Trophoblast cell (in vitro differentiated cells and primary cell): ENCODE results near the gene TBL1X.
"Not testable (repeated sequence)": the region's sequence is repeated elsewhere in the genome, so short reads cannot be mapped to it uniquely, and the experiment has no call there.

Experiments
- DNase-seq, 2 donors: peaks; one replicate each; pipeline ENCODE4 v3.0.0-alpha.2; 2016
- H2AFZ ChIP-seq: 2 replicates; pipeline ENCODE4 v1.6.1; 2013; ENCODE audit warnings: low read length, moderate library complexity, mild to moderate bottlenecking; ENCODE audit not compliant: insufficient read depth, poor library complexity
- H2AK5ac ChIP-seq: 2 replicates; pipeline ENCODE4 v1.6.1; 2013; ENCODE audit warnings: mild to moderate bottlenecking, low read length
- H2BK120ac ChIP-seq: 2 replicates; pipeline ENCODE4 v1.6.1; 2013; ENCODE audit warnings: low read length, mild to moderate bottlenecking, moderate library complexity; ENCODE audit not compliant: insufficient read depth, poor library complexity
- H2BK12ac ChIP-seq: 2 replicates; pipeline ENCODE4 v1.6.1; 2013; ENCODE audit warnings: mild to moderate bottlenecking, low read length, moderate library complexity
- H2BK5ac ChIP-seq: 2 replicates; pipeline ENCODE4 v1.6.1; 2013; ENCODE audit warnings: low read length, low read depth, moderate library complexity, mild to moderate bottlenecking; ENCODE audit not compliant: poor library complexity
- H3K14ac ChIP-seq: 2 replicates; pipeline ENCODE4 v1.6.1; 2013; ENCODE audit warnings: mild to moderate bottlenecking, low read length
- H3K18ac ChIP-seq: 2 replicates; pipeline ENCODE4 v1.6.1; 2013; ENCODE audit warnings: mild to moderate bottlenecking, low read length
- H3K23ac ChIP-seq: 2 replicates; pipeline ENCODE4 v1.6.1; 2013; ENCODE audit warnings: low read length
- H3K27ac ChIP-seq: 2 replicates; pipeline ENCODE4 v1.5.1; 2013; ENCODE audit warnings: low read depth, mild to moderate bottlenecking, inconsistent platforms, low read length, moderate library complexity
- H3K27me3 ChIP-seq: 2 replicates; pipeline ENCODE4 v1.6.1; 2013; ENCODE audit warnings: inconsistent platforms, mild to moderate bottlenecking, low read length, moderate library complexity; ENCODE audit not compliant: insufficient read depth
- H3K36me3 ChIP-seq, 2 experiments: 1 replicate in 1 of 2; 2 replicates in 1 of 2; pipeline ENCODE4 v1.6.1; 2013; ENCODE audit warnings: low read length in 2 of 2, mild to moderate bottlenecking in 2 of 2, moderate library complexity in 1 of 2; ENCODE audit not compliant: insufficient read depth in 2 of 2, control insufficient read depth in 1 of 2
- H3K4ac ChIP-seq: 2 replicates; pipeline ENCODE4 v1.6.1; 2013; ENCODE audit warnings: low read depth, mild to moderate bottlenecking, low read length, moderate library complexity
- H3K4me1 ChIP-seq, 2 experiments: 1 replicate in 1 of 2; 2 replicates in 1 of 2; pipeline ENCODE4 v1.6.1; 2013; ENCODE audit warnings: low read length in 2 of 2, mild to moderate bottlenecking in 2 of 2, moderate library complexity in 1 of 2; ENCODE audit not compliant: insufficient read depth in 2 of 2, control insufficient read depth in 1 of 2
- H3K4me2 ChIP-seq: 2 replicates; pipeline ENCODE4 v1.6.1; 2013; ENCODE audit warnings: inconsistent platforms, mild to moderate bottlenecking, low read length, moderate library complexity
- H3K4me3 ChIP-seq: 2 replicates; pipeline ENCODE4 v1.5.1; 2013; ENCODE audit warnings: mild to moderate bottlenecking, low read depth, low read length, inconsistent platforms
- H3K79me1 ChIP-seq: one replicate; pipeline ENCODE4 v1.6.1; 2013; ENCODE audit warnings: low read length
- H3K79me2 ChIP-seq: 2 replicates; pipeline ENCODE4 v1.6.1; 2013; ENCODE audit warnings: low read length, mild to moderate bottlenecking; ENCODE audit not compliant: control insufficient read depth, insufficient read depth, poor library complexity
- H3K9ac ChIP-seq: 2 replicates; pipeline ENCODE4 v1.6.1; 2013; ENCODE audit warnings: mild to moderate bottlenecking, low read length
- H3K9me3 ChIP-seq: 2 replicates; pipeline ENCODE4 v1.6.1; 2013; ENCODE audit warnings: low read depth, mild to moderate bottlenecking, control low read depth, inconsistent platforms, low read length; ENCODE audit not compliant: insufficient read depth
- H4K12ac ChIP-seq: 2 replicates; pipeline ENCODE4 v1.6.1; 2013; ENCODE audit warnings: low read depth, mild to moderate bottlenecking, low read length, moderate library complexity
- H4K8ac ChIP-seq: 2 replicates; pipeline ENCODE4 v1.6.1; 2013; ENCODE audit warnings: low read depth, mild to moderate bottlenecking, low read length, moderate library complexity
- H4K91ac ChIP-seq: one replicate; pipeline ENCODE4 v1.6.1; 2013; ENCODE audit warnings: low read depth, mild to moderate bottlenecking, low read length, moderate library complexity
- WGBS: extraction: QIAGEN DNeasy Blood & Tissue Kit; methylation state at CpG from one replicate; pipeline ENCODE4 v1.1.7; 2013; ENCODE audit warnings: missing lambda C conversion rate; ENCODE audit not compliant: insufficient read length, insufficient coverage; ENCODE audit errors: extremely low coverage; 5-methylcytosine and 5-hydroxymethylcytosine counted together

The TBL1X gene

DNA sequence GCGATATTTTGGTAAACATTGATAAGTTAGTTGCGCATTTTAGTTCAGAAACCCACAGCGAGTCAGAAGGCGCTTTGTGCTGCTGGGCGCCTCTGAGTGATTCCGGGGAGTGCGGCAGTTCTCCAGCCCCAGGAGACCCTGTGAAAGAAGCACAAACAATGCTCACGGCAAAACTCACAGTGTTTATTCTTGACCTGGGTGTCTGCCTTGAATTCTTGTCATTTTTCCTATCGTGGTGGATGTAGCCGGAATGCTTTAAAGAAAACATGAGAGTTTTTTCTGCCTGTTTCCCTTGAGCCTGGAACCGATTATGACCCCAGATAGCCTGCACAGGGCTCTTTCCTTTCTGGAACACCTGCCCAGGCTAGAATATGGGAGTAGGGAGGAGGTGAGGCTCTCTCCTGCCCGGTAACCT, 6.7 kb downstream of the TBL1X start:
- H4K12ac ChIP-seq, result no peak overlapping the region
- no peaks in the 10 kb centered on the region for H3K27me3 ChIP-seq
- no peak overlapping the region for H2BK12ac ChIP-seq
- no peak overlapping the region for H3K9ac ChIP-seq
- no peak overlapping the region for H2BK120ac ChIP-seq
- no peak overlapping the region for H3K4ac ChIP-seq
- peaks cover 3 to 18% of the 10 kb centered on the region in 2 experiments for H3K4me1 ChIP-seq
- no peak overlapping the region for H2AK5ac ChIP-seq
- no peaks in the 10 kb centered on the region for H3K9me3 ChIP-seq
- peak in 1 of 2 donors; percentile 32 for DNase-seq
- no peak overlapping the region for H2AFZ ChIP-seq
- H3K4me2 ChIP-seq, result peak overlapping the region; percentile 23
- no peak overlapping the region for H4K91ac ChIP-seq
- H3K23ac ChIP-seq, result no peak overlapping the region
- no peak overlapping the region for H3K18ac ChIP-seq
- no peak overlapping the region for H4K8ac ChIP-seq
- no CpG with 5 or more reads among the region's 12 CpGs for WGBS
- H3K4me3 ChIP-seq, result no peak overlapping the region
- H2BK5ac ChIP-seq, result no peak overlapping the region
- H3K79me2 ChIP-seq, result no peaks in the 10 kb centered on the region
- H3K14ac ChIP-seq, result no peak overlapping the region
- peak overlapping the region; percentile 22 for H3K27ac ChIP-seq
- peaks cover 2% of the 10 kb centered on the region for H3K79me1 ChIP-seq
- no peaks in the 10 kb centered on the region for H3K36me3 ChIP-seq

DNA sequence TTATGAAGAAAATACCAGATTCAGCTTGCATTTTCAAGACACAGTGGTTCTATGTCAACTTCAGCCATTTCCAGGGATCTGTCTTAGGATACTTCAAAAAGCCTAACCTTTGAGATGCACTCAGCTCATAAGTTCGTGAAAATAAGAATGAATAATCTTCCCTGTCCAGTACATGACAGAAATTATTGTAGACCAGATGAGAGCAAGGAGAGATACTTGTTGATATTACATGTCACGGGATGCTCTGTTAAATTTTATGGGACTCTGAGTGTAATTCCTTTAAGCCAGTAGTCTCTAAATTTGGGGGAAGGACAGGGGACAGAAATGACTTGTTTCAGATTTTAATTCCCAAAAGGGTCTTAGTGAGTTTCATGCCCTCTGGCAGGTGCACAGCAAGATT, 8.8 kb downstream of the TBL1X start:
- Histone ChIP-seq H3K9me3 (no peaks in the 10 kb centered on the region), H2AFZ (no peak overlapping the region), H4K91ac (no peak overlapping the region), H3K4me1 (peaks cover 3 to 11% of the 10 kb centered on the region in 2 experiments), H3K23ac (no peak overlapping the region), H3K4ac (no peak overlapping the region), H3K27me3 (no peaks in the 10 kb centered on the region), H4K8ac (no peak overlapping the region), H3K36me3 (no peaks in the 10 kb centered on the region), H2BK12ac (no peak overlapping the region), H3K27ac (no peak overlapping the region), H3K18ac (no peak overlapping the region), H3K79me1 (peaks cover 2% of the 10 kb centered on the region), H3K4me2 (no peak overlapping the region), H2AK5ac (no peak overlapping the region), H3K4me3 (no peak overlapping the region), H2BK120ac (no peak overlapping the region), H4K12ac (no peak overlapping the region), H2BK5ac (no peak overlapping the region), H3K9ac (no peak overlapping the region), H3K79me2 (no peaks in the 10 kb centered on the region), H3K14ac (no peak overlapping the region)
- WGBS, result no CpG with 5 or more reads among the region's 2 CpGs
- DNase-seq, result no peak

DNA sequence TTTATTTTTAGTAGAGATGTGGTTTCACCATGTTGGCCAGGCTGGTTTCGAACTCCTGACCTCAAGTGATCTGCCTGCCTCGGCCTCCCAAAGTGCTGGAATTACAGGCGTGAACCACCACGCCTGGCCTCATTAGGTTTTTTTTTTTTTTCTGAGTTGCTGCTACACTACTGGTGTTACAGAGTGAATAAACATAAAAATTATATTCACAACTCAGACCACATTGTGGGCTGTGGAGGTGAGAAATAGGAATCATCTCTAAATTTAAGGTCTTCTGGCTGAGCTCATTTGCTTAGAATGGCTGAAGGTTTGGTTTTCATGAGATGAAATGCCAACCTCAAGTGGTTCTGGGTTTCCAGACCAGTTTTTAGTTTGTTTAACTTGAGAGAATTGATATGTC, 10.6 kb downstream of the TBL1X start:
- not testable (repeated sequence) for H4K8ac ChIP-seq, H3K27ac ChIP-seq, H2BK5ac ChIP-seq, H3K23ac ChIP-seq, H3K27me3 ChIP-seq, H2BK120ac ChIP-seq, H3K36me3 ChIP-seq, H3K4me1 ChIP-seq, H4K12ac ChIP-seq, H4K91ac ChIP-seq, H2AK5ac ChIP-seq, H3K79me2 ChIP-seq, H3K9me3 ChIP-seq, H2BK12ac ChIP-seq, H2AFZ ChIP-seq, DNase-seq, H3K4me3 ChIP-seq, H3K4me2 ChIP-seq, H3K9ac ChIP-seq, H3K18ac ChIP-seq, H3K4ac ChIP-seq, H3K79me1 ChIP-seq, H3K14ac ChIP-seq
- no CpG with 5 or more reads among the region's 4 CpGs for WGBS

DNA sequence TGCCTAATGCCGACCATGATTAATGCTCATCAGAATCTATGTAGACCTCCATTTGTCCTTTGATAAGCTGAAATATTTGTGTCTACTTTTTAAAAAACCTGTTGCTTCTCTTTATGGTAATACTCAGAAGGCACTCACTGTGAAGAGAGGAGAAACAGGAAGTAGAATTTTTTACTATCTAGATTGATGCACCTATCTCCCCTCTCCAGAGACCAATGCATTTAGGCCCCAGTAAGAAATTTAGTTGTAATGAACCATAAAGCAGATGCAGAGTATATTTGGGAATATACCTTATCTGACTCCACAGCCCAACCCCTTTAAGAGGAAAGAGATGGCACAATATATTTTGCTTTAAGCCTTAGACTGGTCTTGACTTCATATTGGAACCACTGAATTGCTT, 11.1 kb downstream of the TBL1X start:
- H3K27ac ChIP-seq, result no peak overlapping the region
- H3K36me3 ChIP-seq, result no peaks in the 10 kb centered on the region
- no peak overlapping the region for H3K4ac ChIP-seq
- no peak overlapping the region for H4K8ac ChIP-seq
- no peak overlapping the region for H3K4me2 ChIP-seq
- no peak overlapping the region for H3K18ac ChIP-seq
- H4K91ac ChIP-seq, result no peak overlapping the region
- no CpG with 5 or more reads among the region's 1 CpG for WGBS
- no peak overlapping the region for H4K12ac ChIP-seq
- peaks cover 3 to 8% of the 10 kb centered on the region in 2 experiments for H3K4me1 ChIP-seq
- no peak overlapping the region for H2AK5ac ChIP-seq
- H3K27me3 ChIP-seq, result no peaks in the 10 kb centered on the region
- peaks cover 2% of the 10 kb centered on the region for H3K79me1 ChIP-seq
- H2BK5ac ChIP-seq, result no peak overlapping the region
- no peaks in the 10 kb centered on the region for H3K9me3 ChIP-seq
- H3K23ac ChIP-seq, result no peak overlapping the region
- H3K4me3 ChIP-seq, result no peak overlapping the region
- H2BK12ac ChIP-seq, result no peak overlapping the region
- no peaks in the 10 kb centered on the region for H3K79me2 ChIP-seq
- no peak overlapping the region for H3K9ac ChIP-seq
- H2BK120ac ChIP-seq, result no peak overlapping the region
- H2AFZ ChIP-seq, result no peak overlapping the region
- DNase-seq, result no peak
- no peak overlapping the region for H3K14ac ChIP-seq
